Muscle of back (tissue), 13 donors: ENCODE data around the gene AMIGO2. TPM values are rescaled to one million over a fixed set of nuclear protein-coding genes. Genes with fewer than 3 reads are reported as not detected.
"Not testable (repeated sequence)": the region's sequence is repeated elsewhere in the genome, so short reads cannot be mapped to it uniquely, and the experiment has no call there.

Source experiments
- DNase-seq, 3 donors: peaks; one replicate each; pipeline versions ENCODE4 v3.0.0 to v3.0.0-alpha.2; 2013
- long read RNA-seq, 9 donors: transcript quantifications; one replicate each; lab custom pipeline, GENCODE V29; 2026
- polyA plus RNA-seq, 10 donors: library from polyadenylated mRNA; unstranded; fragments of 120-200 nt; gene quantifications; one replicate each; pipeline ENCODE4 v1.2.1, GENCODE V29; 2013; ENCODE audit not compliant: insufficient read length in 10 of 10

The AMIGO2 gene, protein sequence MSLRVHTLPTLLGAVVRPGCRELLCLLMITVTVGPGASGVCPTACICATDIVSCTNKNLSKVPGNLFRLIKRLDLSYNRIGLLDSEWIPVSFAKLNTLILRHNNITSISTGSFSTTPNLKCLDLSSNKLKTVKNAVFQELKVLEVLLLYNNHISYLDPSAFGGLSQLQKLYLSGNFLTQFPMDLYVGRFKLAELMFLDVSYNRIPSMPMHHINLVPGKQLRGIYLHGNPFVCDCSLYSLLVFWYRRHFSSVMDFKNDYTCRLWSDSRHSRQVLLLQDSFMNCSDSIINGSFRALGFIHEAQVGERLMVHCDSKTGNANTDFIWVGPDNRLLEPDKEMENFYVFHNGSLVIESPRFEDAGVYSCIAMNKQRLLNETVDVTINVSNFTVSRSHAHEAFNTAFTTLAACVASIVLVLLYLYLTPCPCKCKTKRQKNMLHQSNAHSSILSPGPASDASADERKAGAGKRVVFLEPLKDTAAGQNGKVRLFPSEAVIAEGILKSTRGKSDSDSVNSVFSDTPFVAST
- polyA plus RNA-seq = 1 to 10 TPM; 1.5 to 6.9 (median 2.0) TPM
- long read RNA-seq, donor 1 = 0 reads
- long read RNA-seq, donor 2 = 0 reads
- long read RNA-seq, donor 3 = 0 reads
- long read RNA-seq, donor 4 = 0 reads
- long read RNA-seq, donor 5 = 0 reads
- long read RNA-seq, donor 6 = 0 reads
- long read RNA-seq, donor 7, partial matches to known transcripts = 0 of 1 reads
- long read RNA-seq, donor 7, other reads (novel, unspliced or antisense) = 0 of 1 reads
- long read RNA-seq, donor 8 = 0 reads
- long read RNA-seq, donor 9 = 0 reads

DNA sequence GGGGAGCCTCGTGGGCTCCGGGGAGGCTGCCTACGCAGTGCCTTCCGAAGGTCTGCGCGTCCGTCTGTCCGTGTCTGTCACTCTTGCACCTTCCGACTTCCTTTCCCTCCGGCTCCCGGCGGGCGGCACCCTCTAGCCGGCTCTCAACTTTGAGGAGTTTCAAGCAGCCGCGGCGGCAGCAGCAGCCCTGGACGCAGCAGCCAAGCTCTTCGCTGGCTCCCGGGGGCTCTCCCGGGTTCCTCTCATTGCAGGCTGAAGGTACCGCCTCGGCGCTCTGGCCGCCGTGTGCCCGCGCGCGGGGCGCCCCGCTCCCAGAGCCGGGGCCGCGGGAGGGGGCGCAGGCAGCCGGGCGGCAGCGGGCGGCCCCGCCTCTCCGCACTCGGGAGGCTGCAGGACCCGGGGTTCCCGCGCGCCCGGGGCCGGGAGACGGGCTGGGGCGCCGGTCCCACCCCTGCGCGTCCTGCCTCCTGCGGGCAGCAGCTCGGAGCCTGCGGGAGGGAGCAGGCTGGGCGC, at the start of gene AMIGO2, which contains the start of gene PCED1B:
AMIGO2 (minus strand) TSS at position 492 of the 513 bp plus-strand sequence. CDS start 957 bp downstream, outside the sequence.
PCED1B (plus strand) TSS at position 154 of the 513 bp plus-strand sequence. CDS start 155,443 bp downstream, outside the sequence.
- DNase-seq = peak; percentile 52 to 77 (median 58)

DNA sequence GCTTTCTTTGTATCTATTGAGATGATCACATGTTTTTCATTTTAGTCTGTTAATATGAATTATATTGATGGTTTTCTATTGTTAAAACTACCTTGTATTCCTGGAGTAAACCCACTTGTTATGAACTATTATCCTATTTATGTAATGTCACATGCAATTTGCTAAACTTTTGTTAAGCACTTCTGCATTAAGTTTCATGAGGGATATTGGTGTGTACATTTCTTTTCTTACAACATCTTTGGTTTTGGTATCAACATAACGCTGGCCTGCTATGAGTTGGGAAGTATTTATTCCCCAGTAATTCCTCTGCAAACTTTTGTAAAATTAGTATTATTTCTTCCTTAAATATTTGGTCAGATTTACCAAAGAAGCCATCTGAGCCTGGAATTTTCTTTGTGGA, 46.5 kb upstream of the AMIGO2 start:
- no peak for DNase-seq

DNA sequence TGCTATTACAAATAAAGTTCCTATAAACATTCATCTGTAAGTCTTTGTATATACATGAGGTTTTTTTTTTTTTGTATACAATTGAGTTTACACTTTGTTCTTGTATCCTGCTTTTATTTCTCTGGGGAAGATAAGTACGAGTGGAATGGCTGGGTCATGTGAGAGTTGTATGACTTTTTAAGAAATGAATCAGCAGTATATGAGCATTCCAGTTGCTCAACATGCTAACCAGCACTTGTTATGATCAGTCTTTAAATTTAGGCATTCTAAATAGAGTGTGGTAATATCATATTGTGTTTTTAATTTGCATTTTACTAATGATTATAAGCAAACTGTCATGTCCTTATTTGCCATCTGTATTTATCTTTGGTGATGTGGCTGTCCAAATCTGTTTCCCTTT, 44.7 kb upstream of the AMIGO2 start:
- no peak for DNase-seq

DNA sequence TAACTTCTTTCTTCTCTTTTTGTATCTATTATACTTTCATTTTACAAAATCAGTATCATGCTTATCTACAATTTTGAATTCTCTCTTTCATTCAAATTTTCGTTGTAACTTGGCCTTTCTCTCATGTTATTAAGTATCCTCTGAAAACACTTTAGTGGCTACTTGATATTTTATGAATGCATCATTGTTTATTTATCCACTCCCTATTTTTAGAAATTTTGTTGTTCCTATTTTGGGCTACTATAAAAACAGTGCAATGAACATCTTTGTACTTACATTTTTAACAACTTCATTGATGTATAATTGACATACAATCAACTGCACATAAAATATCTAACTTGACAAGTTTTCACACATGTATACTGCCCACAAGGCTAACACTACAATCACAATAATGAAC, 44.0 kb upstream of the AMIGO2 start:
- DNase-seq = no peak

DNA sequence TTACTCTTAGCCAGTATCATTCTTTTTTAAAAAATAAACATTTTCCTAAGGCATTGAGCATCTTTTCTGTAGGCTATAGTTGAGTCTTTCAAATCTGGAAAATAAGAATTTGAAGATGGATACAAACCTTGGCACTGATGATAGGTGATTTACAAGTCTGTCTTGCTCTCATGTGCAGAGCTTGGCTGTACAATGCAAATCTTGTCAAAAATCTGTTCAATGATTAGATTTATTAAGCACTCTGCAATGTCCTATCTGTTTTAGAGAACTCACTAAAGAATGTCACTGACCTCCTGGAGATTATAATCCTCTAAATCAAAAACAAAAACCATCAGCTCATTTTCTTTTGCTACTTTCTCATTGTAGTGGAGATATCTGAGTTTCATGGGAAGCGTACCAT, 42.8 kb upstream of the AMIGO2 start:
- DNase-seq = peak in 1 of 3 donors; percentile 40

DNA sequence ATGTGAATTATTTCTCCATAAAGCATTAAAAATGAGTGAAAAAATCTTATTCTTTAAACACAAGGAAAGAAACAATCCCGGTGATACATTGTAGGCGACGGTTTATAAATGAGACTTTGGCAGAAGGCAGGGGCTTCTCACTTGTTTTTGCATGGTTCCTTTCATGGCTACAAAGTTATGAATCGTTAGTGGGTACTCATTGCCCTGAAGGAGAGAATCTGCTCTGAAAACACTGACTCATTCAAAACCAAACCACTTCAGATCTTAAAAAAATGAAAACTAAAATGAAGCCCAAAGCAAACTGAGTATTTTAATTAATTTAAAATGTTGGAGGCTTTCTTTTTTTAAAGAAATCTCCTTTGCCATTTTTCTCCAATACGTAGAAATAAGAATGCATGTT, 41.4 kb upstream of the AMIGO2 start:
- DNase-seq = no peak

DNA sequence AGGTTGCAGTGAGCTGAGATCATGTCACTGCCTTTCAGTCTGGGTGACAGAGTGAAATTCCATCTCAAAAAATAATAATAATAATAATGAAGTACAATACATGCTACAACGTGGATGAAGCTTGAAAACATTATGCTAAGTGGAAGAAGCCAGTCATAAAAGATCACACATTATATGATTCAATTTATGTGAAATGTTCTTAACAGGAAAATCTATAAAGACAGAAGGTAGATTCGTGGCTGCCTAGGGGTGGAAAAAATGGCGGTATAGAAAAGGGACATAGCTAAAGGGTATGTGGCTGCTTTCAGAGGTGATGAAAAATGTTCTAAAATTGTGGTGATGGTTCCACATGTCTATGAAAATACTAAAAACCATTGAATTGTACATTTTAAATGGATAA, 41.0 kb upstream of the AMIGO2 start:
- no peak for DNase-seq

DNA sequence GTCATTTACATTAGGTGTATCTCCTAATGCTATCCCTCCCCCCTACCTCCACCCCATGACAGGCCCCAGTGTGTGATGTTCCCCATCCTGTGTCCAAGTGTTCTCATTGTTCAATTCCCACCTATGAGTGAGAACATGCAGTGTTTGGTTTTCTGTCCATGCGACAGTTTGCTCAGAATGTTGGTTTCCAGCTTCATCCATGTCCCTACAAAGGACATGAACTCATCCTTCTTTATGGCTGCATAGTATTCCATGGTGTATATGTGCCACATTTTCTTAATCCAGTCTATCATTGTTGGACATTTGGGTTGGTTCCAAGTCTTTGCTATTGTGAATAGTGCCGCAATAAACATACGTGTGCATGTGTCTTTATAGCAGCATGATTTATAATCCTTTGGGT, 37.5 kb upstream of the AMIGO2 start:
- not testable (repeated sequence) for DNase-seq

DNA sequence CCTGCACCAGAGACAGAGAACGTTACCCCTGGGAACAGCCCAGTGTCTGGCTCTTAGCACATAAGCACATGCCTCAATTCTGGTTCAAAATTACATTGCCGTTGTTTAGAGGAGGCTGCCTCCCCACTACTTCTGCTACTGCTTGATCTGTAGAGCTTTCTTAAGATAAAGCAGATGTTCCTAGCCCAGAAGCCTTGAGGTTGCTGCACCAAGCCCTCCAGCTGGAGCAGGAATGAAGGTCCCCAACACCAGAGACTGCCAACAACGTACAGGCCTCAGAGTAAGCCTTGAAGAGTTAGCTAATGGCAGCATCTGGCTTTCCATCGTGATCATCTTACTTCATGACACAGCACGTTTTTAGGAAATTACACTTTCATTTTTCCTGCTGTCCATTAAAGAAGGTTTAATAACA, 34.7 kb upstream of the AMIGO2 start:
- DNase-seq = peak in 1 of 3 donors; percentile 26

DNA sequence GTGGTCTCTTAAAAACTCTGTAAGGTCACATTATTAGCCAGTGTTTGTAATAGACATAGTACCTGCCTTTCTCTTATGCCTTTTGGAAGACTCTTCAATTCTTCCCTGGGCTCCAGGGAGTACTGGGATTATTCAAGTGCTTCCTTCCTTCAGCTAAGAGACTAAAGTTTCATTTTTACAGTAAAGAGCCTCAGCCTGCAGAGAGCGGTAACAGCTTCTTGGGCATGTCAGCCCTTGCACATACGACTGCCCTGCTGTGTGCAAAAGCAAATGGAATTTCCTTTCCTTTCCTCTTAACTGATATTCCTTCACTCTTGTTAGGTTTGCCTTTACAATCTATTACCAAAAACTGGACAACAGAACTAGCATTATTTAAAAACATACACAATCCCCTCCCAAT, 32.9 kb upstream of the AMIGO2 start:
- no peak for DNase-seq

DNA sequence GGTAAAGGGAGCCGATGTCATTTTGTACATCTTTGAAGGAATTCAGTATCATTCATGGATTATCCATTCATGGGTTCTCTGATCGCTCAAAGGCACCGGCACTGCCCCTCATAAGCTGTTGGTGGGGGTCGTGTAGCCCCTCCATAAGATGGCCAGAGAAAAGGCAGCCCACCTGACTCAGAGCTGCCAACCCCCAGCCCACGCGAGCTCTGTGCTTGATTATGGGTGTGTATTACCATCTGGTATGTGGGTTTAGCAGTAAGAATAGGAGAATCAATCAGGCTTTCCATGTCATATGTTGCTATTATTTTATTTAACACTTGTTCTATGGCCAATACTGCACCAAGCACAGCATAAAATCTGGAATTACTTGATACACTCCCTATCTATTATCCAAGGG, 32.1 kb upstream of the AMIGO2 start:
- DNase-seq = peak in 1 of 3 donors; percentile 44

DNA sequence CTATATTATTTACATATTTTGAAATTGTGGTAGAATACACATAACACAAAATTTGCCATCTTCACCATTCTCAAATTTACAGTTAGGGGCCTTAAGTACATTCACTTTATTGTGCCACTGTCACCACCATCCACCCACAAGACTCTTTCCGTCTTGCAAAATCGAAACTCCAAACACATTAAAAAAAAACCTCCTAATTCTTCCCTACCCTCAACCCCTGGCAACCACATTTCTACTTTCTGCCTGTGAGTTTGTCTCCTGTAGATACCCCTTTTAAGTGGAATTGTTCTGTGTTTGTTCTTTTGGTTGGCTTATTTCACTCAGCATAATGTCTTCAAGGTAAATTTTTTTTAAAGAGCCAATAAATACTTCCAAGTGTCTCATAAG, 31.6 kb upstream of the AMIGO2 start:
- DNase-seq = no peak

DNA sequence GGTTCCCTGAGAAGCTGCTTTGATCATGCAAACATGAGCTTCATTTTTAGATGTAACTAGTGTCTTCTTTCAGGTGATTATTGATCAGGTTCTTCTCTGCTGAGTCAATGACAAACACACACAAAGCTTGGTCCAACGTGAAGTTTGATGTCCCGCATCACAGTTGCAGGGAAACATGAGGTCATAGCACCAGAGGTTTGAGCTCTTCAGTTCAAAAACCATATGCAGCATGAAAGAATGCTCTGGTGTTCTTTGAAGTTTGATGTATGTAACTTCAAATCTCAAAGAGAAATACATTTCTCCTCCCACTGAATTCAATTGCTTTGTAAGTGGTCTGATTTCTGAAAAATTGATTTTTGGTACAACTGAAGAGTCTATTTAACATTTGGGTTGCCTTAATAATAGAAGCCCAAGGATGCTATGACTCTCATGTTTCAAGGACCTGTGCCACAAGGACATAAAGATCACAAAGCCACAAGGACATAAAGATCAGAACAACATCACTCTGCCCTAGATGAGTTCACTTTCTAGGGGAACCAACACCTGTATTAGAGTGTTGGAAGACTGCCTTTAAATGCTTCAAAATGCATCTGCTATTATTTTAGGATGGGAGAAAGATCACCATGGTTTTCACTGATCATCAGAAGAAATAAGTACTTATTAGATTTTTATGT, 31.1 kb upstream of the AMIGO2 start:
- no peak for DNase-seq

DNA sequence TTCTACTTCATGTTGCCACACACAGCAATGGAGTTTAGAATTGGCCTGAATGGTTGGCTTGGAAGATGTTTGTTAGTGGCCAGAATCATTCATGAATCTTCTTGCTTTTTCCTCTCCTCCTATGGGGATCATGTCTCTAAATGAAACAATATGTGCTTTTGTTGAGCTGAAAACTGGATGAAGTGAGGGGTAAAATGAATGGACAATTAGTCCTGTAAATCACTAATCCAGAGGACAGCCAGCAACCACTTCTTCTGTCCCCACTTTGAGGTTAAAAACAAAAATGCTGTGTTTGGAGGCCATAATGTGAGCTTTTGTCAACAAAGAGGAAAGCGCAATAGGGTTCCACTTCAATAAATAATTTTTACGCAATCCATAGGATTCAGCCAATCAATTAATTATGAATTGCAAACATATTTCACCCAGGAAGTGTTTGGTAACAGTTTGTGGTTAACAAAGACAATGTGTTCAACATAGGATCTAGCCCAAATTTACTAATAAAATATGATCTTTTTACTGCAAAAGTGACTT, 30.3 kb upstream of the AMIGO2 start:
- DNase-seq = no peak

DNA sequence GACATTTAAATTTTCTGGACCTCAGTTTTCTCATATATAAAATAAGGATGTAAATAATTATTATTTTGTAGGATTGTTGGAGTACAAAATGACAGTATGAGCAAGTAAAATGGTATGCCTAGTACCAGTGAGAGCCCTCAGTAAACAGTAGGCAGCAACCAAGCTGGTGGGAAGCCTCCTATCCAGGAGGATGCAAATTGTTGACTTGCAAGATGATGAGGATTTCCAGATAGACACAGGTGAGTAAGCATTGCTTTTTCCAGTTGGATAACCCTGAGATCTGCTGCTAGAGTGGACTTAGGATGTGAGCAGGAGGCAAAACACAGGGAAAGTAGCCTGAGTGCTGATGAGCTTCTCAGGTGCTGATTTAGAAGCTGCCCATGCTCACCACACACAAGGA, 28.2 kb upstream of the AMIGO2 start:
- no peak for DNase-seq

DNA sequence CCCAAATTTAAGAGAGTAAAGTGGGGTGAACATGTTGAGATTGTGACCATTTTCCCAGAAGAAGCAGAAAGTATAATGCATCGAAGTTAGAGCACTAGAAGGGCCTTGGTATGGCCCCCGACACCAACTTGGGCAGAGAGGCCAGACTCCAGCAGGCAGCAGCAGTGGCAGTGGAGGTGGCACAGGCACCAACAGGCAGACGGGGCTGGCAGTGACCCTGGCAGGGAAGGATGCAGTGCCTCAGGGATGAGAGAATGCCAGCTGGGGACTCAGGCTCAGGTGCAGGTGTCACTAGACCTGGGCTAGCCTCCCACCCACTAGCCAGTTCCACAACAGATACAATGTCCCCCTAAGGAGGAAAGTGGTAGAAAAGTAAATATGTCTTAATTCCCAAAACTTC, 27.7 kb upstream of the AMIGO2 start:
- DNase-seq = no peak

DNA sequence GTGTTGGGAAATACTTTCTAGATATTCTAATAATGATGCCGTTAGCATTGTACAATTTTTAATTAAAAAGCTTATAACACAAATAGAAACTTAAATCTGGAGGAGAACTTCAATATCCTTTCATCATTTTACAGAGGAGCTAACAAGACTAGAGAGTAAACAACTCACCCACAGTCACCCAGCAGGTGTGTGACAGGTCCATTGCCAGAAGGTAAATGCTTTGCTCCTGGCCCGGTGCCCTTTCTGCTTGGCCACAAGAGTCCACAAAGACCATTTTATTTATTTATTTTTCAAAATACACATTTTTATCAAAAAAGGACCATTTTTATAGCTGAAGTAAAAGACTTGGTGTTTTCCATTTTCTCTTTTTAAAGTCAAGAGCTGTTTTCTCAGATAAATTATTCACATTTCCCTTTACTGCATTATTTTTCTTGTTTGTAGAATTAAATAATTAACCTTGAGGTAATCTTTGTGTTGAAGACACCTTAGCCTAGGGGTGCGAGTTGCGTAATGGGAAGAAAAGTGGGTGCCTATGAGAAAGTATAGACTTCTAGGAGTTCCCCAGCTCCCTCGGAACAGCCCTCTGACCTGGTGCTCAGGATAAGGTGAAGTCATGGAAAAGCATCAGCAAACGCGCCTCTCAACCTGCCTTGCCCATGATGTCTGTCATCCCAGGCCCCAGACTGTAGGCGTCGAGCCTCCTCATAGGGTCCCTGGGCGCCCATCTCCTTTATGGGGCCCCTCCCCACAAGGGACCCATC, 26.3 kb upstream of the AMIGO2 start:
- no peak for DNase-seq

DNA sequence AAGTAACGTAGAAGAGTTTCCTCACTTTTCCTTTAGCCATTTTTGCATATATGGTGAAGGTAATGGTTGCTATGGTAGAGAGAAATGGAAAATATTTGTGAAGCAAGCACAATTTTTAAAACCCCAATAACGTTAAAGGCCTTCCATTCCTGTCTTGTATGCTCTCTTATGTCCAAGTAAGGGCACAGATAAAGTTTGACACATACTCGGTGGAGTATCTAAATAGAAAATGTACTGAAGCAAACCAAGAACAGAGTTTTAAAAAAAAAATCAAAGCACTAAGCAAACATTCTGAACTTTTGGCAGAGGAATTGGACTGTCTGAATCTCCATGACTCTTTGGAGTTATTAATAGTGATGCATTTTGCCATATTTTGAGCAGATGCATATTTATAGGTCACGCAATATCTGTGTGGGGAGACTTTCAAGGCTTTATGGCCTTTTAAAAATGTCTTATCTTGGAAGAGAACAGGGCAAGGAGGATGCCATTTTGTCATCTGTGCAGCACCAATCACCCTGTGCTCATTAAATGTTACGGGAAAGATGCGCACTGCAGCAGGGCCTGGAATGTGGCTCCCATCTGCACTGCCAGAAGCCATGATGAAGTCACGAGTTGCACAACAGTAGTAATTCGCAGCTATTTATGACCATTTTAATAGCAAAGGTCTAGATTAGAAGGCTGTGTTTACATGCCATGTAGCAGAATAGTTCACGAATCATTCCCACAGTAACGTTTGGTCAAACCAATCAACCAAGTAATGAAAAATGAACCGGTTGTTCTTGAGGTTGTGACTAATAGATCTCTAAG, 23.3 kb upstream of the AMIGO2 start:
- DNase-seq = peak in 1 of 3 donors; percentile 75

DNA sequence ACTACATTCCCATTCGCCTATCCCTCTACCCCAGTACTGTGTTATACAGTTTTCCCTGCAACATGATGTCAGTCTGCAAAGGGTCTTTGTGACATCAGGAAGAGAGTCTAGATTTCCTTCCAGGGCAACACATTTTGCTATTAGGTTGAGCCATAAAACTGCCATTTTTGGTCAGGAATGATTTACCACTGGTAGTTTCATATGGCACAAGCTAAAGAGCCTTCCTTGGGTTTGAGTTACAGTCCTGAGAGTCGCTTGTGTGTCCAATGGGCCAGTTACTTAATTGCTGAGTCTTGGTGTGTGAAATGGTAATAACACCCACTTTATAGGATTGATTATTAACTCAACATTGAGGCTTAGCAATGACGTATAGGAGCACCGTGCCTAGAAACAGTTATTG, 22.6 kb upstream of the AMIGO2 start:
- DNase-seq = no peak

DNA sequence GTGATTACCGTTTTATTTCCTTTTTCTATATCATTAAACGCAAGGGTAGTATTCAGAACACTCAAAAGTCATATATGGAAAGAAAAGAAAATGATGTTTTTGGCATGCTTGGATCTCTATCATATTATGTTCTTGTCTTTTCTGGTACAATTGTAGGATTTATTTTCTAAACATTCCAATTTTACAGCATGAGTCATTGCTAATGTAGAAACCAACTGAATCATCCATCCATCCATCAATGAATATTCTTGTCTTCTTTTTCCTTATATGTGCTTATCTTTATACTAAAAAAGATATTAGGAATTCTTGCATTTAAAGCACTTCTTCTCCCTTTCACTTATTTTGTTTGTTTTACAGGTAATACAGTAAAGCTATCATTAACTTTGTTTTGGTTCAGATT, 20.4 kb upstream of the AMIGO2 start:
- no peak for DNase-seq
